HL-60 (cell line): Measurements from ENCODE around the gene SLC9A7.

ENCODE experiments used
- DNase-seq, 2 experiments: peaks; one replicate each; pipeline ENCODE4 v3.0.0-alpha.2; 2010 to 2020; ENCODE audit warnings: low read depth in 1 of 2, low spot score in 1 of 2
- H3K27ac ChIP-seq: fragments of 250-450 bp; sonication (Bioruptor Pico); replicated peaks from 2 replicates; pipeline ENCODE4 v1.5.1; 2020; ENCODE audit warnings: mild to moderate bottlenecking, moderate library complexity
- H3K27me3 ChIP-seq: fragments of 250-450 bp; sonication (Bioruptor Pico); 2 replicates; pipeline ENCODE4 v1.5.1; 2021; ENCODE audit warnings: mild to moderate bottlenecking, moderate library complexity; ENCODE audit not compliant: insufficient read depth, poor library complexity, severe bottlenecking
- H3K4me3 ChIP-seq: replicated peaks from 2 replicates; pipeline ENCODE4 v1.5.1; 2011; ENCODE audit warnings: mild to moderate bottlenecking, control low read depth, low read length; ENCODE audit not compliant: insufficient read depth
- CTCF ChIP-seq: IDR thresholded peaks from one replicate; pipeline ENCODE4 v1.5.1; 2011; ENCODE audit warnings: low read length, control low read depth, inconsistent platforms; ENCODE audit not compliant: insufficient read depth
- GABPA ChIP-seq: IDR thresholded peaks from 2 replicates; pipeline ENCODE4 v1.6.1; 2012; ENCODE audit warnings: low read depth
- POLR2AphosphoS5 ChIP-seq: IDR thresholded peaks from 2 replicates; pipeline ENCODE4 v1.6.1; 2012; ENCODE audit warnings: low read depth
- SPI1 ChIP-seq: IDR thresholded peaks from 2 replicates; pipeline ENCODE4 v1.6.1; 2012; ENCODE audit warnings: low read depth, mild to moderate bottlenecking, borderline replicate concordance
- TF ChIP-seq, protein P1 (sequence below): IDR thresholded peaks from 2 replicates; pipeline ENCODE4 v1.6.1; 2012; ENCODE audit warnings: low read depth; ENCODE audit not compliant: insufficient replicate concordance

SLC9A7 gene

DNA sequence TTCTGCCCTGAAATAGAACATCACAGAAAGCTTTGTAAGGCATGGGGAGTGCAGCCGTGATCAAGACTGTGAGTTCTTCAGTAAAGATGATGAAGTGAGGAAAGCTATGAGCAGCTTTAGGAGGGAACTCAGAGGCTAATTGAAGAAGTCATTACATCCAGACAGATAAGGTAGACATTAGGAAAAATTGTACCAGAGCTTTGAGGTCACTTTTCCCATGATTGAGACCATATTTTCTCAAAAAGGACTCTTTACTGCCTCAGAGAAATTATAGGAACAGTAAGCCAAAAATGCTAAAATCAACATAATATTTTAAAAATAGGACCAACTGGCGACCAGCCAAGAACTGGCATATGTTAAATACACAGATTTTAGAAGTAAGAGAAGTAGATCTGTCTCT lies 174.2 kb downstream of the SLC9A7 start:
- DNase-seq: no peak
- H3K27me3 ChIP-seq: no peaks in the 10 kb centered on the region
- no peak overlapping the region for H3K4me3 ChIP-seq
- TF ChIP-seq SPI1 (no peak), CTCF (no peak), GABPA (no peak), POLR2AphosphoS5 (no peak)
- TF ChIP-seq, protein P1, sequence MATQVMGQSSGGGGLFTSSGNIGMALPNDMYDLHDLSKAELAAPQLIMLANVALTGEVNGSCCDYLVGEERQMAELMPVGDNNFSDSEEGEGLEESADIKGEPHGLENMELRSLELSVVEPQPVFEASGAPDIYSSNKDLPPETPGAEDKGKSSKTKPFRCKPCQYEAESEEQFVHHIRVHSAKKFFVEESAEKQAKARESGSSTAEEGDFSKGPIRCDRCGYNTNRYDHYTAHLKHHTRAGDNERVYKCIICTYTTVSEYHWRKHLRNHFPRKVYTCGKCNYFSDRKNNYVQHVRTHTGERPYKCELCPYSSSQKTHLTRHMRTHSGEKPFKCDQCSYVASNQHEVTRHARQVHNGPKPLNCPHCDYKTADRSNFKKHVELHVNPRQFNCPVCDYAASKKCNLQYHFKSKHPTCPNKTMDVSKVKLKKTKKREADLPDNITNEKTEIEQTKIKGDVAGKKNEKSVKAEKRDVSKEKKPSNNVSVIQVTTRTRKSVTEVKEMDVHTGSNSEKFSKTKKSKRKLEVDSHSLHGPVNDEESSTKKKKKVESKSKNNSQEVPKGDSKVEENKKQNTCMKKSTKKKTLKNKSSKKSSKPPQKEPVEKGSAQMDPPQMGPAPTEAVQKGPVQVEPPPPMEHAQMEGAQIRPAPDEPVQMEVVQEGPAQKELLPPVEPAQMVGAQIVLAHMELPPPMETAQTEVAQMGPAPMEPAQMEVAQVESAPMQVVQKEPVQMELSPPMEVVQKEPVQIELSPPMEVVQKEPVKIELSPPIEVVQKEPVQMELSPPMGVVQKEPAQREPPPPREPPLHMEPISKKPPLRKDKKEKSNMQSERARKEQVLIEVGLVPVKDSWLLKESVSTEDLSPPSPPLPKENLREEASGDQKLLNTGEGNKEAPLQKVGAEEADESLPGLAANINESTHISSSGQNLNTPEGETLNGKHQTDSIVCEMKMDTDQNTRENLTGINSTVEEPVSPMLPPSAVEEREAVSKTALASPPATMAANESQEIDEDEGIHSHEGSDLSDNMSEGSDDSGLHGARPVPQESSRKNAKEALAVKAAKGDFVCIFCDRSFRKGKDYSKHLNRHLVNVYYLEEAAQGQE: no peak
- H3K27ac ChIP-seq: no peak overlapping the region

GRCh38 chrX:46582966-46583365 lies 176.0 kb downstream of the SLC9A7 start:
- H3K27ac ChIP-seq: no peak overlapping the region
- no peak overlapping the region for H3K4me3 ChIP-seq
- TF ChIP-seq, protein P1: no peak
- TF ChIP-seq CTCF: no peak
- no peaks in the 10 kb centered on the region for H3K27me3 ChIP-seq
- no peak for DNase-seq

DNA sequence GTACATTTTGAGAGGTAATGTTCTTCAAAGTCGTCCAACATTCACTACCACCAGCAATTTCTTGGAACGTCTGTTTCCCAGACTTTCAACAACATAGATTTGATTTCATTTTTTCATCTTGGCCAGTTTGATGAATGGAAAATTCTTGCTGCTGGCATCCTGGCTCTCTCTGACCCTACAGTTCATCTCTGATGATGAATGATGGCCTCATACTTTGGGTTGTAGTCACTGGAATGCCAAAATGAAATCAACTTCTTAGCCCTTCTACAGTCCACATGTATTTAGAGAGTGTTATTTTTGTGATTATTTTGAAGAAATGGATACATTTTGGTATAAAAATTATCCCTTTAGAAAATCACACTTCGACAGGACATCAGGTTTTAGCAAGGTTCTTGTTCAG lies 176.6 kb downstream of the SLC9A7 start:
- Histone ChIP-seq H3K27me3 (no peaks in the 10 kb centered on the region), H3K4me3 (no peak overlapping the region), H3K27ac (no peak overlapping the region)
- TF ChIP-seq SPI1: no peak
- TF ChIP-seq CTCF: no peak
- TF ChIP-seq, protein P1: no peak
- no peak for TF ChIP-seq POLR2AphosphoS5
- no peak for TF ChIP-seq GABPA
- DNase-seq: no peak
